ENCODE measurements around the gene RGS10. TPM values are rescaled to one million over a fixed set of nuclear protein-coding genes. Genes with fewer than 3 reads are reported as not detected.

RGS10 gene
- total and polyA plus RNA-seq, 2 of the 8 experiments (the other 6 are each of a cell fraction or from before 2014, with no cell fraction given) = 5.5 to 13.1 TPM

DNA sequence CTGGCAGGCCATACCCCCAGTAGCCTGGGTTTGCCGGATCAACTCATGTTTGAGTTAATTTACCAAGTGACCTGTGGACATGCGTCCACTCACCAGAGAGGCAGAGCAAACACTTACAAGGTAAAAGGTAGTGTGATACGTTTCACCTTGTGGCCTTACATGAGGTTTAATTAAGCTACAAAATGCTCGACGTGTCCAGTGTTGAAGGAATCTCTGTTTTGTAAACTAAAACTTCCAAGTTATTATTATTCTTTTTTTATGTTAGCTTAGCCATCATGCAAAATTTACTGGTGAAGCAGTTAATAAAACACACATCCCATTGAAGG lies 42.9 kb downstream of the RGS10 start:
- Histone ChIP-seq H3K27me3 (replicated peaks in 1 of 4; ENCODE audit: control insufficient read depth in 3 of 4, extremely low read depth in 1 of 4, insufficient read depth in 3 of 4, low read length in 3 of 4) (no peaks in the 10 kb centered on the region; a peak in 2 of 7 replicates), H3K79me2 (ENCODE audit: control insufficient read depth in 1 of 2, insufficient read depth in 2 of 2, low read length in 2 of 2) (no peaks in the 10 kb centered on the region), H3K4me3 (ENCODE audit: extremely low read depth in 1 of 4, insufficient read depth in 2 of 4, low read depth in 3 of 4, low read length in 4 of 4) (no peak overlapping the region), H3K27ac (ENCODE audit: low read depth, low read length) (no peak overlapping the region), H3K23ac (ENCODE audit: insufficient read length) (no peak overlapping the region), H2BK12ac (ENCODE audit: low read depth, low read length) (no peak overlapping the region), H4K5ac (ENCODE audit: insufficient read length, low read depth, low read length) (no peak overlapping the region), H3K4me1 (replicated peaks in 1 of 4; ENCODE audit: control insufficient read depth in 3 of 4, insufficient read depth in 4 of 4, low read length in 3 of 4) (peaks cover 0 to 4% (median 0%) of the 10 kb centered on the region in 4 experiments; a peak in 3 of 7 replicates), H2BK5ac (ENCODE audit: low read depth, low read length) (no peak overlapping the region), H3K4me2 (ENCODE audit: insufficient read depth in 1 of 2, low read depth in 2 of 2, low read length in 2 of 2) (no peak overlapping the region), H4K91ac (replicated peaks; ENCODE audit: insufficient read length, low read length) (no peak overlapping the region), H2BK120ac (replicated peaks; ENCODE audit: low read depth, low read length) (no peak overlapping the region), H4K20me1 (replicated peaks in 1 of 2; ENCODE audit: control insufficient read depth in 1 of 2, insufficient read depth in 2 of 2, low read length in 2 of 2) (peaks cover 0 to 1% of the 10 kb centered on the region in 2 experiments), H2BK15ac (ENCODE audit: low read length) (no peak overlapping the region), H3K23me2 (ENCODE audit: low read depth, low read length) (no peaks in the 10 kb centered on the region), H3K36me3 (ENCODE audit: control insufficient read depth in 2 of 4, insufficient read depth in 4 of 4, low read length in 3 of 4) (no peaks in the 10 kb centered on the region), H4K8ac (ENCODE audit: extremely low read depth, insufficient read depth, low read length) (no peak overlapping the region; the same call in 1 of the 2 replicates), H3K18ac (ENCODE audit: extremely low read depth, low read length) (no peak overlapping the region), H3K4ac (replicated peaks; ENCODE audit: insufficient read length, low read depth, low read length) (no peak overlapping the region), H3K56ac (replicated peaks; ENCODE audit: insufficient read length, low read depth, low read length) (no peak overlapping the region), H2AFZ (ENCODE audit: low read length) (no peak overlapping the region), H2BK20ac (ENCODE audit: low read length) (no peak overlapping the region), H3K14ac (ENCODE audit: insufficient read length) (no peak overlapping the region), H3K79me1 (ENCODE audit: low read depth, low read length) (no peaks in the 10 kb centered on the region), H3K9ac (replicated peaks in 1 of 4; ENCODE audit: extremely low read depth in 1 of 4, low read depth in 3 of 4, low read length in 3 of 4) (no peak overlapping the region), H3K9me3 (ENCODE audit: insufficient read depth in 2 of 2, low read depth in 1 of 2, low read length in 1 of 2) (no peaks in the 10 kb centered on the region), H2AK5ac (ENCODE audit: low read depth, low read length) (no peak overlapping the region)
- DNase-seq (ENCODE audit: low read depth in 1 of 2, low spot score in 2 of 2) (no peak), FAIRE-seq (no peak)
- 89% methylated on average over 5 of the region's 5 CpGs; no CpG with 5 or more reads in 1 of the 2 experiments for WGBS, 2 experiments (ENCODE audit: extremely low coverage in 1 of 2, insufficient coverage in 1 of 2, insufficient read length in 1 of 2, insufficient replicate concordance in 2 of 2, low coverage in 1 of 2, low lambda C conversion rate in 2 of 2, missing lambda C conversion rate in 1 of 2)
- ChIA-PET POLR2A (ENCODE audit: partially characterized antibody) (interaction anchor here (0.9 kb wide), 1 partner anchor 9 kb away, joined by 6 read pairs; no protein-coding TSS in a partner anchor), CTCF (ENCODE audit: partially characterized antibody) (interaction anchor here (1.0 to 2.0 kb wide), 3 partner anchors 8 to 12 kb away, joined by 3 to 7 read pairs (median 5); no protein-coding TSS in a partner anchor)
- no peak for TF ChIP-seq ZNF274 (IDR thresholded peaks at IDR 0.05; ENCODE audit: borderline replicate concordance, extremely low read depth, low read length)
- TF ChIP-seq CTBP2 (IDR thresholded peaks at IDR 0.05; ENCODE audit: borderline replicate concordance, insufficient read depth, insufficient read length, low read length) = no peak
- TF ChIP-seq POU5F1 (IDR thresholded peaks at IDR 0.05; ENCODE audit: low read depth, low read length) = no peak
- no peak for TF ChIP-seq SIX5 (IDR thresholded peaks at IDR 0.05; ENCODE audit: low read depth, low read length)
- no peak for TF ChIP-seq SIRT6 (IDR thresholded peaks at IDR 0.05; ENCODE audit: low read length)
- no peak for TF ChIP-seq TCF12 (IDR thresholded peaks at IDR 0.05; ENCODE audit: low read depth, low read length)
- no peak for TF ChIP-seq EZH2 (IDR thresholded peaks at IDR 0.05; ENCODE audit: low read depth, low read length, severe bottlenecking)

Data from H1 (cell line).